EH (cell line): ENCODE measurements around the gene DUOX2.
A peak's percentile ranks its signal among the peaks of the same experiment; 100 is the strongest.
"Not testable (repeated sequence)": the region's sequence is repeated elsewhere in the genome, so short reads cannot be mapped to it uniquely, and the experiment has no call there.

Experiments used
- DNase-seq: peaks from one replicate; pipeline ENCODE4 v3.0.0-alpha.2; 2015; ENCODE audit warnings: low read depth

Gene DUOX2

GRCh38 chr15:45118996-45119395 is 5.0 kb upstream of the DUOX2 start:
- no peak for DNase-seq

GRCh38 chr15:45118131-45118588 is 4.2 kb upstream of the DUOX2 start:
- peak; percentile 87 for DNase-seq

GRCh38 chr15:45117308-45118130 is 3.5 kb upstream of the DUOX2 start:
- no peak for DNase-seq

- no peak for DNase-seq
Observed at GRCh38 chr15:45116482-45117307, 2.7 kb upstream of the DUOX2 start.

- DNase-seq, result no peak
Observed at GRCh38 chr15:45116006-45116481, 2.1 kb upstream of the DUOX2 start.

- DNase-seq, result no peak
Observed at GRCh38 chr15:45115312-45115820, 1.4 kb upstream of the DUOX2 start.

- DNase-seq, result no peak
Observed at GRCh38 chr15:45114751-45115085, 746 bp upstream of the DUOX2 start.

- no peak for DNase-seq
Observed at GRCh38 chr15:45113380-45113990, 487 bp downstream of the DUOX2 start.

GRCh38 chr15:45112591-45113379 is 1.2 kb downstream of the DUOX2 start:
- DNase-seq, result no peak

GRCh38 chr15:45112143-45112590 is 1.8 kb downstream of the DUOX2 start:
- DNase-seq, result no peak

- no peak for DNase-seq
Observed at GRCh38 chr15:45111390-45112142, 2.4 kb downstream of the DUOX2 start.

GRCh38 chr15:45110256-45110820 is 3.6 kb downstream of the DUOX2 start:
- DNase-seq, result no peak

GRCh38 chr15:45107941-45108630 is 5.9 kb downstream of the DUOX2 start:
- no peak for DNase-seq

GRCh38 chr15:45106002-45106790 is 7.8 kb downstream of the DUOX2 start:
- DNase-seq, result no peak

GRCh38 chr15:45105586-45105985 is 8.4 kb downstream of the DUOX2 start:
- no peak for DNase-seq

- not testable (repeated sequence) for DNase-seq
Observed at GRCh38 chr15:45104170-45104569, 9.8 kb downstream of the DUOX2 start.

- DNase-seq, result no peak
Observed at GRCh38 chr15:45102226-45102625, 11.7 kb downstream of the DUOX2 start.

- no peak for DNase-seq
Observed at GRCh38 chr15:45101749-45102148, 12.2 kb downstream of the DUOX2 start.
